ENCODE results near the gene PTH2. TPM values are rescaled to one million over a fixed set of nuclear protein-coding genes. Genes with fewer than 3 reads are reported as not detected.

The PTH2 gene
- total RNA-seq, 6 experiments from 2014 or later = not detected

DNA sequence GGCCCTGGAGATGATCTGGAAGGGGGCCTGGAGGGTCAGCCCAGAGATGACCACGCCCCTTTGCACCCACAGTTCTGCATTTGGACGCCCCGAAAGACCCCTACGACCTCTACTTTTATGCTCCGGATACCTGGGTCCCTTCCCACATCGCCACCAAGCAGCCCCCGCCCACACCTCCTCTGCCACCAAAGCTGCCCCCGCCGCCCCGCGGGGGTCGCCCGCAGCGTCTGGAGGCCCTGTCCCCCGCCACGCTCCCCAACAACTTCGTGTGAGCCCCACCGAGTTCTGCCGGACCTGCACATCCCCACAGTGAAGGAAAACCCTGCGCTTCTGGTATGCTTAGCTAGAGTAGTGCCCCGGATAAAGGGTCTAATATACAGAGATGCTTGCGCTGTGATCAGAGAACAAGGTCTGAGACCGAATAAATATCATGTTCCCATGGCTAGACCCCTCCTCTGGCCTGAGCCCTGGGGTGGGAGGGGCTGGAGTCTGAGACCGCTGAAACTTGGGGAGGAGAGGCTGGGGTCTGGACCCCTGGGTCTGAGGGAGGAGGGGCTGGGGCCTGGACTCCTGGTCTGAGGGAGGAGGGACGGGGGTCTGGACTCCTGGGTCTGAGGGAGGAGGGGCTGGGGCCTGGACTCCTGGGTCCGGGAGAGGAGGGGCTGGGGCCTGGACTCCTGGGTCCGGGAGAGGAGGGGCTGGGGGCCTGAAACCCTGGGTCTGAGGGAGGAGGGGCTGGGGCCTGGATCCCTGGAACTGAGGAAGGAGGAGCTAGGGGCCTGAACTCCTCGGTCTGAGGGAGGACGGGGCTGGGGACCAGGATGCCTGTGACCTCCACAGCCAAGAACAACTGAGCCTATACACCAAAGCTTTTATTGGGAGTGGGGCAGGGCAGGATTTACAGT is 5.6 kb upstream of the PTH2 start:
- TF ChIP-seq, protein P1, sequence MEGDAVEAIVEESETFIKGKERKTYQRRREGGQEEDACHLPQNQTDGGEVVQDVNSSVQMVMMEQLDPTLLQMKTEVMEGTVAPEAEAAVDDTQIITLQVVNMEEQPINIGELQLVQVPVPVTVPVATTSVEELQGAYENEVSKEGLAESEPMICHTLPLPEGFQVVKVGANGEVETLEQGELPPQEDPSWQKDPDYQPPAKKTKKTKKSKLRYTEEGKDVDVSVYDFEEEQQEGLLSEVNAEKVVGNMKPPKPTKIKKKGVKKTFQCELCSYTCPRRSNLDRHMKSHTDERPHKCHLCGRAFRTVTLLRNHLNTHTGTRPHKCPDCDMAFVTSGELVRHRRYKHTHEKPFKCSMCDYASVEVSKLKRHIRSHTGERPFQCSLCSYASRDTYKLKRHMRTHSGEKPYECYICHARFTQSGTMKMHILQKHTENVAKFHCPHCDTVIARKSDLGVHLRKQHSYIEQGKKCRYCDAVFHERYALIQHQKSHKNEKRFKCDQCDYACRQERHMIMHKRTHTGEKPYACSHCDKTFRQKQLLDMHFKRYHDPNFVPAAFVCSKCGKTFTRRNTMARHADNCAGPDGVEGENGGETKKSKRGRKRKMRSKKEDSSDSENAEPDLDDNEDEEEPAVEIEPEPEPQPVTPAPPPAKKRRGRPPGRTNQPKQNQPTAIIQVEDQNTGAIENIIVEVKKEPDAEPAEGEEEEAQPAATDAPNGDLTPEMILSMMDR (IDR thresholded peaks at IDR 0.05) = no peak
- H3K4me1 Mint-ChIP-seq (ENCODE audit: low read depth) = peaks cover 2% of the 10 kb centered on the region; the same call in 1 of the 2 replicates
- no peak overlapping the region for H3K27ac Mint-ChIP-seq
- no peak for DNase-seq
- no peaks in the 10 kb centered on the region; the same call in 1 of the 2 replicates for H3K36me3 Mint-ChIP-seq (ENCODE audit: low read depth)
- peaks cover 80% of the 10 kb centered on the region for H3K27me3 Mint-ChIP-seq (ENCODE audit: insufficient read depth)
- H3K4me3 Mint-ChIP-seq = no peak overlapping the region
- peaks cover 5% of the 10 kb centered on the region; the same call in 1 of the 2 replicates for H3K9me3 Mint-ChIP-seq

DNA sequence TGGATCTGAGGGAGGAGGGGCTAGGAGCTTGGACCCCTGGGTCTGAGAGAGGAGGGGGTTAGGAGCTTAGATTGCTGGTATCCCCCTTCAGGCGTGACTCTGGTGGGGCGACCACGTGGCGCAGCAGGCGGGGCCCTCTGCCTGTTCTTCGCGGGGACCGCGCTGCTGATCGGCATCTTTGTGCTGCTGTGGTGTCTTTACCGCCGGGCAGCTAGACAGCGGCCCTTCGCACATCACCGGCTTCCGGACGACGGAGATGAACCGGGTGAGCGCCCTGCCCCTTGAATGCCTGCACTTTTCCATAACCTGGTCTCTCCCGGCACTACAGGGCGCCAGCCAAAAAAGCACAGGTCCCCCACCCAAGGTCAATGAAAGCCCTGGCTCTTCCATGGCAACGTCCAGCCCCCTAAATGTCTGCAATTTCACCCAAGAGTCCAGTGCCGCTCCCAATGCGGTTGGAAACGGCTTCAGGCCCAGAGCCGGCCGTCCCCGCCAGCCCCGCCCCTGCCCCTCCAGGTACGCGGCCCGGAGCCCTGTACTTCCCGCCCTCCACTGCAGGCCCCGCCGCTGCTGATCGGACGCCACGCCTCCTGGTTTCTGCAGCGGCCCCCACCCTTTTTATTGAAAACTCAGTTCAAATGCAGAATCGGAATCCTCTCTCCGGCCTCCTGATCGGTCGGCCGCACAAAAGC is 4.8 kb upstream of the PTH2 start:
- DNase-seq = no peak
- H3K36me3 Mint-ChIP-seq (ENCODE audit: low read depth) = no peaks in the 10 kb centered on the region; the same call in 1 of the 2 replicates
- TF ChIP-seq, protein P1 (IDR thresholded peaks at IDR 0.05) = no peak
- no peak overlapping the region for H3K4me3 Mint-ChIP-seq
- peaks cover 6% of the 10 kb centered on the region; the same call in 1 of the 2 replicates for H3K4me1 Mint-ChIP-seq (ENCODE audit: low read depth)
- H3K27ac Mint-ChIP-seq = no peak overlapping the region
- peaks cover 78% of the 10 kb centered on the region for H3K27me3 Mint-ChIP-seq (ENCODE audit: insufficient read depth)
- peaks cover 5% of the 10 kb centered on the region; the same call in 1 of the 2 replicates for H3K9me3 Mint-ChIP-seq

DNA sequence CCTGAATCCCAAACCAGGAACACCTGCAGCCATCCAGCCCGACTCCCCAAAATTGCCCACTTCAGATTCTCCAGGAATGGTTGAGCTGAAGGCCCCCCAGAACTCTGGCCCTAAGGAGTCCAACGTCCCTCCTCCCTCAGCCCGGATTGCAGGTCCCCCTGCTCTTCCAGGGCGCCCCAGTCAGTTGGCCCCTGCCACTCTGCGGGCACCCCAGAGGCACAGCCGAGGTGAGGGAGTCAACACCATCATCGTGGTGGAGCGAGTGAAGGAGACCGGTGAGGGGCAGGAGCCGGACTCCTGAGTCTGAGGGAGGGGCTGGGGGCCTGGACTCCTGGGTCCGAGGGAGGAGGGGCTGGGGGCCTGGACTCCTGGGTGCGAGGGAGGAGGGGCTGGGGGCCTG is 4.1 kb upstream of the PTH2 start:
- peaks cover 81% of the 10 kb centered on the region for H3K27me3 Mint-ChIP-seq (ENCODE audit: insufficient read depth)
- no peak for DNase-seq
- H3K36me3 Mint-ChIP-seq (ENCODE audit: low read depth) = no peaks in the 10 kb centered on the region; the same call in 1 of the 2 replicates
- TF ChIP-seq, protein P1 (IDR thresholded peaks at IDR 0.05) = no peak
- H3K27ac Mint-ChIP-seq = no peak overlapping the region
- H3K4me1 Mint-ChIP-seq (ENCODE audit: low read depth) = peaks cover 11% of the 10 kb centered on the region
- peaks cover 4% of the 10 kb centered on the region; the same call in 1 of the 2 replicates for H3K9me3 Mint-ChIP-seq
- no peak overlapping the region for H3K4me3 Mint-ChIP-seq

DNA sequence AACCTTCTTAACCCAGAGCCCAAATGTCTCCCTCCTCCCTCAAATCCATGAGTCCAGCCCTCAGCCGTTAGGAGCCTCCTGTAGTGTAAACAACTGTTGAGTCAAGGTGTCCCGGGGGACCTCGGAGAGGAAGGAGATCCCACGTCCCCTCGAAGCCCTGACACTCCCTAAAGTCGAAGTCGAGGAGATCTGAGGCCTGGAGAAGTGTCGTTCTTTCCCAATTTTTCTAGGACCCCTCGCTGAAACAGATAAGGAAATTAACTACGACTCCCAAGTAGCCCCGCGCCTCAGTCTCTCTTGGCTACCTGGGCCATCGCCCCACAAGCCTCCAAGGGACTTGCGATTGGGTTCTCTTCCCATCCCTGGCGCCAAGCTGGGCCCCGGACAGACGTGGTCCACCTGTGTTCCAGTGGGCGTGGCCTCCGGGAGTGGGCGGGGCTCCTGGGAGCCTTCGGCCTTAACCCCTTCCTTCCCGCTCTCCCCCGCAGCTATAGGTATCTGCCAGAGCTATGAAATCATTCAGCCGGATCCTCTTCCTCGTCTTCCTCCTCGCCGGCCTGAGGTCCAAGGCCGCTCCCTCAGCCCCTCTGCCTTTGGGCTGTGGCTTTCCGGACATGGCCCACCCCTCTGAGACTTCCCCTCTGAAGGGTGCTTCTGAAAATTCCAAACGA is 2.8 kb upstream of the PTH2 start:
- TF ChIP-seq, protein P1 (IDR thresholded peaks at IDR 0.05) = no peak
- H3K9me3 Mint-ChIP-seq = no peaks in the 10 kb centered on the region
- no peak overlapping the region for H3K27ac Mint-ChIP-seq
- H3K4me1 Mint-ChIP-seq (ENCODE audit: low read depth) = peaks cover 11% of the 10 kb centered on the region
- peaks cover 84% of the 10 kb centered on the region for H3K27me3 Mint-ChIP-seq (ENCODE audit: insufficient read depth)
- no peak overlapping the region for H3K4me3 Mint-ChIP-seq
- DNase-seq = no peak
- H3K36me3 Mint-ChIP-seq (ENCODE audit: low read depth) = no peaks in the 10 kb centered on the region; the same call in 1 of the 2 replicates

DNA sequence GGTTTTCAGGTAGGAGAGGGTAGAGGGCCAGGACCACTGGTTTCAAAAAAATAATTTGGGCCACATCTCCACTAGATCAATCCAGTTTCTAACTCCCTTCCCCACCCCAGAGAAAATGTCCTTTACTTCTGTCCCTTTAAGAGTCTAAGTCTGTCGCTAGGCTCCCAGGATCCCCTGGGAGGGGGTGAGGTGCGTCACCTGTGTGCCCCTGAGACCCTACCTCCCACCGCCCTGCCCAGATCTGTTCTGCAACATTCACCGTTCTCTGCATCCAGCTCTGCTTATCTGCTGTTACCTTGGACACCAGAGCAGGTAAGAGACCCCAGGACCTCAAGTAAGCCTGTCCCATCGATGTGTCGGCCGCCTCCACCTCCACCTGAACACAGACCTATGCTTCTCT is 1.9 kb upstream of the PTH2 start, which contains the start of gene GFY:
GFY (plus strand) TSS at position 211 of the 400 bp plus-strand sequence. CDS start 1,043 bp downstream, outside the sequence.
- no peak for DNase-seq
- peaks cover 11% of the 10 kb centered on the region for H3K4me1 Mint-ChIP-seq (ENCODE audit: low read depth)
- H3K9me3 Mint-ChIP-seq = no peaks in the 10 kb centered on the region
- no peak within 1 kb of the TSS for H3K27ac Mint-ChIP-seq
- TF ChIP-seq, protein P1 (IDR thresholded peaks at IDR 0.05) = no peak
- H3K4me3 Mint-ChIP-seq = no peak within 1 kb of the TSS
- H3K27me3 Mint-ChIP-seq (ENCODE audit: insufficient read depth) = peaks cover 79% of the 10 kb centered on the region
- H3K36me3 Mint-ChIP-seq (ENCODE audit: low read depth) = no peaks in the 10 kb centered on the region; the same call in 1 of the 2 replicates
